Left lung (tissue), 10 donors: Measurements from ENCODE around the gene FHIT. TPM values are rescaled to one million over a fixed set of nuclear protein-coding genes. Genes with fewer than 3 reads are reported as not detected.
"Not testable (repeated sequence)": the region's sequence is repeated elsewhere in the genome, so short reads cannot be mapped to it uniquely, and the experiment has no call there.

ENCODE experiments used
- ATAC-seq: fragments of 200-7000 bp; cut with Tn5 transposase; one replicate; pipeline ENCODE4 v1.9.1; 2020; ENCODE audit warnings: moderate library complexity
- DNase-seq, 4 donors: peaks; one replicate each; pipeline ENCODE4 v3.0.0-alpha.2; 2013 to 2020
- H3K27ac ChIP-seq, 2 donors: fragments of 200-600 bp; sonication (generic) in 1 of 2; one replicate each; pipeline versions ENCODE4 v1.5.0 to v1.8.0; 2020 to 2021
- H3K27me3 ChIP-seq, 2 donors: fragments of 200-600 bp; sonication (generic) in 1 of 2; one replicate each; pipeline versions ENCODE4 v1.5.0 to v1.8.0; 2020 to 2021
- H3K36me3 ChIP-seq, 2 donors: fragments of 200-600 bp; sonication (generic) in 1 of 2; one replicate each; pipeline versions ENCODE4 v1.5.0 to v1.8.0; 2020 to 2021
- H3K4me1 ChIP-seq, 2 donors: fragments of 200-600 bp; one replicate each; pipeline ENCODE4 v1.8.0; 2021
- H3K4me3 ChIP-seq, 2 donors: fragments of 200-600 bp; sonication (generic) in 1 of 2; one replicate each; pipeline versions ENCODE4 v1.5.0 to v1.8.0; 2020 to 2021; ENCODE audit warnings: mild to moderate bottlenecking in 1 of 2
- H3K9me3 ChIP-seq, 2 donors: fragments of 200-600 bp; sonication (generic) in 1 of 2; one replicate each; pipeline versions ENCODE4 v1.5.0 to v1.8.0; 2020 to 2021
- intact Hi-C, 2 donors: fragments of 100-400 bp; cut with DNase I; formaldehyde crosslinking; loops; one replicate each; pipeline versions ENCODE4 v1.11.2 to v1.14.2; 2022
- polyA plus RNA-seq, 6 donors: library from polyadenylated mRNA; unstranded; fragments of 120-200 nt; gene quantifications; one replicate each; pipeline ENCODE4 v1.2.1, GENCODE V29; 2013; ENCODE audit not compliant: insufficient read length in 6 of 6
- total RNA-seq, 2 donors: library from RNA; stranded (reverse); fragmentation: NEBNext Ultra II Directional; extraction: Animal tissue kit (Norgen Biotek cat#: 25700); gene quantifications; one replicate each; pipeline ENCODE4 v1.2.1, GENCODE V29; 2021
- TF ChIP-seq, protein P1 (sequence below), 2 donors: fragments of 200-600 bp; sonication (generic) in 1 of 2; IDR thresholded peaks; one replicate each; pipeline versions ENCODE4 v1.5.0 to v1.8.0; 2021; ENCODE audit warnings: antibody characterized with exemption in 2 of 2
- donor health status: DM: no; HTN: yes; CAD: no.
- donor health status: DM: no; HTN: no; CAD: no.

Gene FHIT
- total and polyA plus RNA-seq, 8 donors, result 8.5 to 16.3 (median 9.7) TPM

DNA sequence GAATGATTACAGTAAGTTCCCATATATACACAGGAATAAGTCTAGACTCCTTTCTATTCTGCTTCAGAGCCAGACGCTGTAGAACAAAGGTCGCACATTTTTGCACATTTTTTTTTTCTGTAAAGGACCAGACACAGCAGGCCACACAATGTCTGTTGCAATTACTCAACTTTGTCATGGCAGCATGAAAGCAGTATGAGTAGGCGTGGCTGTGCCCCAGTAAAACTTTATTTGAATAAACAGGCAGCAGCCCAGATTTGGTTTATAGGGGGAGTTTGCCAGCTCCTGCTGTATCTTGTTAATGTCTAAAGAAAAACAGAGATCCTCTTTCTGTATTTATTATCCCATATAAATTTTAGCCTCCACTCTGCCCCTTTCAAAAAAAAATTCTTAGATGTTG lies 708.3 kb downstream of the FHIT start:
- Histone ChIP-seq H3K36me3 (no peaks in the 10 kb centered on the region), H3K9me3 (peaks cover 0 to 4% of the 10 kb centered on the region in 2 donors), H3K4me3 (no peak overlapping the region)

DNA sequence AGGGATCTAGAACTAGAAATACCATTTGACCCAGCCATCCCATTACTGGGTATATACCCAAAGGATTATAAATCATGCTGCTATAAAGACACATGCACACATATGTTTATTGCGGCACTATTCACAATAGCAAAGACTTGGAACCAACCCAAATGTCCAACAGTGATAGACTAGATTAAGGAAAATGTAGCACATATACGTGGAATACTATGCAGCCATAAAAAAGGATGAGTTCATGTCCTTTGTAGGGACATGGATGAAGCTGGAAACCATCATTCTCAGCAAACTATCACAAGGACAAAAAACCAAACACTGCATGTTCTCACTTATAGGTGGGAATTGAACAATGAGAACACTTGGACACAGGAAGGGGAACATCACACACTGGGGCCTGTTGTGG lies 711.9 kb downstream of the FHIT start:
- DNase-seq, ATAC-seq, H3K4me1 ChIP-seq, H3K9me3 ChIP-seq, intact Hi-C loops, H3K36me3 ChIP-seq, H3K27ac ChIP-seq, H3K27me3 ChIP-seq, H3K4me3 ChIP-seq: not testable (repeated sequence)

More for the DNA sequence above, 708.3 kb downstream of the FHIT start:
- DNase-seq (no peak), ATAC-seq (no peak)
- TF ChIP-seq, protein P1, sequence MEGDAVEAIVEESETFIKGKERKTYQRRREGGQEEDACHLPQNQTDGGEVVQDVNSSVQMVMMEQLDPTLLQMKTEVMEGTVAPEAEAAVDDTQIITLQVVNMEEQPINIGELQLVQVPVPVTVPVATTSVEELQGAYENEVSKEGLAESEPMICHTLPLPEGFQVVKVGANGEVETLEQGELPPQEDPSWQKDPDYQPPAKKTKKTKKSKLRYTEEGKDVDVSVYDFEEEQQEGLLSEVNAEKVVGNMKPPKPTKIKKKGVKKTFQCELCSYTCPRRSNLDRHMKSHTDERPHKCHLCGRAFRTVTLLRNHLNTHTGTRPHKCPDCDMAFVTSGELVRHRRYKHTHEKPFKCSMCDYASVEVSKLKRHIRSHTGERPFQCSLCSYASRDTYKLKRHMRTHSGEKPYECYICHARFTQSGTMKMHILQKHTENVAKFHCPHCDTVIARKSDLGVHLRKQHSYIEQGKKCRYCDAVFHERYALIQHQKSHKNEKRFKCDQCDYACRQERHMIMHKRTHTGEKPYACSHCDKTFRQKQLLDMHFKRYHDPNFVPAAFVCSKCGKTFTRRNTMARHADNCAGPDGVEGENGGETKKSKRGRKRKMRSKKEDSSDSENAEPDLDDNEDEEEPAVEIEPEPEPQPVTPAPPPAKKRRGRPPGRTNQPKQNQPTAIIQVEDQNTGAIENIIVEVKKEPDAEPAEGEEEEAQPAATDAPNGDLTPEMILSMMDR (IDR thresholded peaks at IDR 0.05), result no peak
- intact Hi-C loops, result no loop called here
- no peaks in the 10 kb centered on the region for H3K27me3 ChIP-seq
- H3K4me1 ChIP-seq, result no peaks in the 10 kb centered on the region
- no peak overlapping the region for H3K27ac ChIP-seq

DNA sequence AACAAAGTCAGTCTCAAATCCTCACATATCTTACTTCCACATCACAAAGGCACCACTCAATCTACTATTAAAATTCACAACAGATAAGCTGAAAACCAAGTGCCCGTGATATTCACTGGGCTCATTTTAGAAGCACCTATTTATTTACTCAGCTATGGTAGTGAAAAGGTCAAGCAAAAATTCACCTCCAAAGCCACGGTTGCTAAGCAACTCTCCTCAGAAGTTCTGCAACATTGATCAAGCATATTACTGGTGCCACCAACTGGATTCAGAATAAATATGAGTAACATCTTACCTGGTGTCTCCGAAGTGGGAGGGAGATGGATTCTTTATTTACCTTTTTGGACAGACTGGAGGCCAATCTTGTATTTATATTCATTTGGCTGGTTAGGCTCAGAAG lies 714.8 kb downstream of the FHIT start:
- intact Hi-C loops, result no loop called here
- H3K27me3 ChIP-seq, result no peaks in the 10 kb centered on the region
- no peaks in the 10 kb centered on the region for H3K36me3 ChIP-seq
- ATAC-seq, result no peak
- H3K27ac ChIP-seq, result no peak overlapping the region
- no peak for DNase-seq
- H3K4me3 ChIP-seq, result no peak overlapping the region
- peaks cover 0 to 4% of the 10 kb centered on the region in 2 donors for H3K9me3 ChIP-seq
- TF ChIP-seq, protein P1 (IDR thresholded peaks at IDR 0.05), result no peak
- H3K4me1 ChIP-seq, result no peaks in the 10 kb centered on the region

DNA sequence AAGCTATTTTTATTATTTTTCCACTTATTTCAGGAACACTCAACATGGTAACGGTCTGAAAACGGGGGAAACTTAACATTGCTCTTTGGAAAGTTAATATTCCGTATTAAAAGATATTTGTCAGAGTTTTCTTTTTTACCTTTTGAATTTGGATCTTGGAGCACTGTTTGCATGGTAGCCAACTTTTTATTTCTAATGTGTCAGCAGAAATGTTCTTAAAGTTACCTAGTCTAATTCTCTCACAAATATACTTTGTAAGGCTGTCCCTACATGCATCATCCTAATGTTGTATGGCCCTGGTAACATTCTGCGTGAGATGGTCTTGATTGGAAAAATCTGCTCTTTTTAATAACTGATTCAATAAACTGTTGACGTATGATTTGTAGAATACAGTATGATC lies 719.5 kb downstream of the FHIT start:
- intact Hi-C loops, result no loop called here
- no peaks in the 10 kb centered on the region for H3K9me3 ChIP-seq
- H3K27me3 ChIP-seq, result no peaks in the 10 kb centered on the region
- no peak for ATAC-seq
- no peaks in the 10 kb centered on the region for H3K4me1 ChIP-seq
- TF ChIP-seq, protein P1 (IDR thresholded peaks at IDR 0.05), result no peak
- DNase-seq, result no peak
- no peak overlapping the region for H3K27ac ChIP-seq
- no peaks in the 10 kb centered on the region for H3K36me3 ChIP-seq
- no peak overlapping the region for H3K4me3 ChIP-seq

DNA sequence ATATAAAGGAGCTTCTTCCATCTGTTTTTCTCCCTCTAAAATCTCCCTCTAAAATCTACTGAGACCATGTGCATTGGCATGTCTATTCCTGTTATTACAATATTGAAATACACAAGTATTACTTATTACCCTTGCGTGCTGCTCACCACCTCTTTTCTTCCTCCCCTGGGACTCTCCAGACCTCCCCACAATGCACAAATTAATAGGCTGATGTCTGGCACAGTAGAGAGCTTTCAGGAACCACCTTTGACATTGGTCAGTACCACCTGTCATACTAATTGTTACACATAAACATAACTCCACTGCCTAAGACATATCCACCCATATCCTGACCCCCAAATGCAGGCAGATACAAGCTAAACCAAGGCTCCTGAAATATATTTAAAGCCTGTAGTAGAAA lies 722.6 kb downstream of the FHIT start:
- intact Hi-C loops, result no loop called here
- H3K4me1 ChIP-seq, result no peaks in the 10 kb centered on the region
- no peaks in the 10 kb centered on the region for H3K36me3 ChIP-seq
- H3K4me3 ChIP-seq, result no peak overlapping the region
- H3K9me3 ChIP-seq, result no peaks in the 10 kb centered on the region
- ATAC-seq (no peak), DNase-seq (no peak)
- H3K27ac ChIP-seq, result no peak overlapping the region
- TF ChIP-seq, protein P1 (IDR thresholded peaks at IDR 0.05), result no peak
- H3K27me3 ChIP-seq, result no peaks in the 10 kb centered on the region

DNA sequence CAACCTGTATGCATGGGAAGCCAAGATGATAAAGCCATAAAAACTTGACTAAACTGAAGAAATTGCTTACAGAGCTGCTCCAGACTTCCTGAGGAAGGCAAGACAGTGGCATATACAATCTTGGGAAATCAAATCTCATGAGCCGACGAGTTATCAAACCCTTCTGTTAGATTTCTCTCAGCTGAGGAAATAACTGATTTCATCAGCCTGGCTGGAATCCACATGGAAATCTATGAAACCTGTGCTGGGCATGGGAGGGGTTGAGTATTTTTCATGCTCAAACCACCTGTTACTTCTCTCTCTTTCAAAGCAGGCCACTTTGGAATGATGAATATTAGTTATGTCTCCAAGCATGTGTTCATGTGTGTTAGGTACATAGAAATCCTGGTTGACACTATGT lies 727.7 kb downstream of the FHIT start:
- Histone ChIP-seq H3K4me1 (no peaks in the 10 kb centered on the region), H3K9me3 (no peaks in the 10 kb centered on the region), H3K27me3 (no peaks in the 10 kb centered on the region), H3K27ac (no peak overlapping the region), H3K36me3 (no peaks in the 10 kb centered on the region), H3K4me3 (no peak overlapping the region)
- no peak for ATAC-seq
- no peak for DNase-seq
- intact Hi-C loops, result no loop called here
- TF ChIP-seq, protein P1 (IDR thresholded peaks at IDR 0.05), result no peak
